ENCODE measurements around the gene MKRN2OS.

DNA sequence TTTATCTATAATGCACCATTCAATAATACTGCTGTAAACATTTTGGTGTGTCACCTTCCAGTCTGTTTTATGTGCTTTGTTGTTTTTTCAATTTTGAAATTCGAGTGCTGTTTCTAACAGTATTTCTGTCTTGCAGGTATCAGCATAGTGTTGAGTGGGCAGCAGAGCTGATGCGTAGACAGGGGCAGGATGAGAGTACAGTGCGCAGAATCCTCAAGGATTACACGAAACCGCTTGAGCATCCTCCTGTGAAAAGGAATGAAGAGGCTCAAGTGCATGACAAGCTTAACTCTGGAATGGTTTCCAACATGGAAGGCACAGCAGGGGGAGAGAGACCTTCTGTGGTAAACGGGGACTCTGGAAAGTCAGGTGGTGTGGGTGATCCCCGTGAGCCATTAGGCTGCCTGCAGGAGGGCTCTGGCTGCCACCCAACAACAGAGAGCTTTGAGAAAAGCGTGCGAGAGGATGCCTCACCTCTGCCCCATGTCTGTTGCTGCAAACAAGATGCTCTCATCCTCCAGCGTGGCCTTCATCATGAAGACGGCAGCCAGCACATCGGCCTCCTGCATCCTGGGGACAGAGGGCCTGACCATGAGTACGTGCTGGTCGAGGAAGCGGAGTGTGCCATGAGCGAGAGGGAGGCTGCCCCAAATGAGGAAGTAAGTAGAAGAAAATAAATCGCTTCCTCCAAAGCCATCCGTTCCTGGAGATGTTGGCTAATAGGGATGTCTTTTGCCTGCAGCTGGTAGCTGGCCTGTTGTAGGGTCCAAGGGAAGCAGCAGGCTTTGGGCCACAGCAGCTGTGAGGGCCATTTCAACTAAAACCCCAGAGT, 42.0 kb downstream of the MKRN2OS start:
- no peak for TF ChIP-seq POLR2AphosphoS5 (IDR thresholded peaks at IDR 0.05; ENCODE audit: low read depth, low read length)
- TF ChIP-seq, protein P1, sequence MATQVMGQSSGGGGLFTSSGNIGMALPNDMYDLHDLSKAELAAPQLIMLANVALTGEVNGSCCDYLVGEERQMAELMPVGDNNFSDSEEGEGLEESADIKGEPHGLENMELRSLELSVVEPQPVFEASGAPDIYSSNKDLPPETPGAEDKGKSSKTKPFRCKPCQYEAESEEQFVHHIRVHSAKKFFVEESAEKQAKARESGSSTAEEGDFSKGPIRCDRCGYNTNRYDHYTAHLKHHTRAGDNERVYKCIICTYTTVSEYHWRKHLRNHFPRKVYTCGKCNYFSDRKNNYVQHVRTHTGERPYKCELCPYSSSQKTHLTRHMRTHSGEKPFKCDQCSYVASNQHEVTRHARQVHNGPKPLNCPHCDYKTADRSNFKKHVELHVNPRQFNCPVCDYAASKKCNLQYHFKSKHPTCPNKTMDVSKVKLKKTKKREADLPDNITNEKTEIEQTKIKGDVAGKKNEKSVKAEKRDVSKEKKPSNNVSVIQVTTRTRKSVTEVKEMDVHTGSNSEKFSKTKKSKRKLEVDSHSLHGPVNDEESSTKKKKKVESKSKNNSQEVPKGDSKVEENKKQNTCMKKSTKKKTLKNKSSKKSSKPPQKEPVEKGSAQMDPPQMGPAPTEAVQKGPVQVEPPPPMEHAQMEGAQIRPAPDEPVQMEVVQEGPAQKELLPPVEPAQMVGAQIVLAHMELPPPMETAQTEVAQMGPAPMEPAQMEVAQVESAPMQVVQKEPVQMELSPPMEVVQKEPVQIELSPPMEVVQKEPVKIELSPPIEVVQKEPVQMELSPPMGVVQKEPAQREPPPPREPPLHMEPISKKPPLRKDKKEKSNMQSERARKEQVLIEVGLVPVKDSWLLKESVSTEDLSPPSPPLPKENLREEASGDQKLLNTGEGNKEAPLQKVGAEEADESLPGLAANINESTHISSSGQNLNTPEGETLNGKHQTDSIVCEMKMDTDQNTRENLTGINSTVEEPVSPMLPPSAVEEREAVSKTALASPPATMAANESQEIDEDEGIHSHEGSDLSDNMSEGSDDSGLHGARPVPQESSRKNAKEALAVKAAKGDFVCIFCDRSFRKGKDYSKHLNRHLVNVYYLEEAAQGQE (IDR thresholded peaks at IDR 0.05; ENCODE audit: insufficient read depth in 1 of 2, low read depth in 2 of 2, low read length in 2 of 2), result no peak

All from PFSK-1 (cell line).